Activated naive CD8-positive, alpha-beta T cell treated with anti-CD3 and anti-CD28 coated beads, Interleukin-2, amount 50 U/mL, for 24 hours (primary cell): ENCODE results near the gene GHDC.
"Not testable (repeated sequence)": the region's sequence is repeated elsewhere in the genome, so short reads cannot be mapped to it uniquely, and the experiment has no call there.

Experiments
- ATAC-seq: fragments of 150-1000 bp; cut with Tn5 transposase; one replicate; pipeline ENCODE4 v1.10.0; 2021
- DNase-seq: peaks from one replicate; pipeline ENCODE4 v3.0.0; 2021
- H3K27ac Mint-ChIP-seq: one replicate; pipeline ENCODE4 v1.8.0; 2021; ENCODE audit warnings: mild to moderate bottlenecking, mixed read lengths
- H3K27me3 Mint-ChIP-seq: one replicate; pipeline ENCODE4 v1.8.0; 2021; ENCODE audit warnings: mixed read lengths
- H3K36me3 Mint-ChIP-seq: one replicate; pipeline ENCODE4 v1.8.0; 2021; ENCODE audit warnings: low read depth, mixed read lengths
- H3K4me1 Mint-ChIP-seq: one replicate; pipeline ENCODE4 v1.8.0; 2021; ENCODE audit warnings: mixed read lengths
- H3K4me3 Mint-ChIP-seq: one replicate; pipeline ENCODE4 v1.8.0; 2021; ENCODE audit warnings: mild to moderate bottlenecking, moderate library complexity, mixed read lengths
- H3K9me3 Mint-ChIP-seq: one replicate; pipeline ENCODE4 v1.8.0; 2021; ENCODE audit warnings: mixed read lengths

Gene GHDC

GRCh38 chr17:42163696-42164407, 30.4 kb downstream of the GHDC start:
- H3K36me3 Mint-ChIP-seq: no peaks in the 10 kb centered on the region
- H3K4me1 Mint-ChIP-seq: no peaks in the 10 kb centered on the region
- no peak overlapping the region for H3K27ac Mint-ChIP-seq
- no peaks in the 10 kb centered on the region for H3K27me3 Mint-ChIP-seq
- no peak overlapping the region for H3K4me3 Mint-ChIP-seq
- DNase-seq (no peak), ATAC-seq (no peak)
- H3K9me3 Mint-ChIP-seq: no peaks in the 10 kb centered on the region

GRCh38 chr17:42163113-42163512, 31.2 kb downstream of the GHDC start:
- no peak for ATAC-seq
- H3K27me3 Mint-ChIP-seq: no peaks in the 10 kb centered on the region
- H3K36me3 Mint-ChIP-seq: no peaks in the 10 kb centered on the region
- no peak overlapping the region for H3K27ac Mint-ChIP-seq
- H3K4me3 Mint-ChIP-seq: no peak overlapping the region
- no peaks in the 10 kb centered on the region for H3K4me1 Mint-ChIP-seq
- DNase-seq: peak; percentile 70
- H3K9me3 Mint-ChIP-seq: no peaks in the 10 kb centered on the region

GRCh38 chr17:42160531-42160910, 33.8 kb downstream of the GHDC start:
- Mint-ChIP-seq H3K27ac (no peak overlapping the region), H3K36me3 (no peaks in the 10 kb centered on the region), H3K27me3 (no peaks in the 10 kb centered on the region), H3K4me3 (no peak overlapping the region), H3K4me1 (no peaks in the 10 kb centered on the region), H3K9me3 (no peaks in the 10 kb centered on the region)
- ATAC-seq (no peak), DNase-seq (no peak)

- H3K4me3 Mint-ChIP-seq: no peak overlapping the region
- H3K9me3 Mint-ChIP-seq: no peaks in the 10 kb centered on the region
- ATAC-seq: no peak
Observed at GRCh38 chr17:42159796-42160530, 34.3 kb downstream of the GHDC start.

GRCh38 chr17:42155614-42156045, 38.7 kb downstream of the GHDC start:
- Mint-ChIP-seq H3K27ac (no peak overlapping the region), H3K27me3 (no peaks in the 10 kb centered on the region), H3K4me1 (peaks cover 28% of the 10 kb centered on the region), H3K9me3 (no peaks in the 10 kb centered on the region), H3K36me3 (no peaks in the 10 kb centered on the region), H3K4me3 (peak overlapping the region; percentile 95)
- no peak for DNase-seq
- no peak for ATAC-seq

More at GRCh38 chr17:42159796-42160530, 34.3 kb downstream of the GHDC start:
- Mint-ChIP-seq H3K27me3 (no peaks in the 10 kb centered on the region), H3K27ac (no peak overlapping the region), H3K4me1 (no peaks in the 10 kb centered on the region), H3K36me3 (no peaks in the 10 kb centered on the region)
- DNase-seq: no peak

- Mint-ChIP-seq H3K9me3 (no peaks in the 10 kb centered on the region), H3K27me3 (no peaks in the 10 kb centered on the region), H3K4me1 (peaks cover 28% of the 10 kb centered on the region), H3K36me3 (no peaks in the 10 kb centered on the region), H3K27ac (peak overlapping the region; percentile 93), H3K4me3 (peak overlapping the region; percentile 95)
- DNase-seq: no peak
- no peak for ATAC-seq
Observed at GRCh38 chr17:42153919-42154742, 40.2 kb downstream of the GHDC start.

GRCh38 chr17:42146911-42147607, 47.2 kb downstream of the GHDC start:
- no peaks in the 10 kb centered on the region for H3K9me3 Mint-ChIP-seq
- H3K27me3 Mint-ChIP-seq: no peaks in the 10 kb centered on the region
- peaks cover 16% of the 10 kb centered on the region for H3K4me1 Mint-ChIP-seq
- H3K36me3 Mint-ChIP-seq: peaks cover 19% of the 10 kb centered on the region
- ATAC-seq (no peak), DNase-seq (no peak)
- no peak overlapping the region for H3K4me3 Mint-ChIP-seq
- no peak overlapping the region for H3K27ac Mint-ChIP-seq

GRCh38 chr17:42143138-42143537, 51.2 kb downstream of the GHDC start:
- H3K4me3 Mint-ChIP-seq, ATAC-seq, H3K27ac Mint-ChIP-seq, DNase-seq, H3K9me3 Mint-ChIP-seq, H3K27me3 Mint-ChIP-seq: not testable (repeated sequence)
- peaks cover 13% of the 10 kb centered on the region for H3K4me1 Mint-ChIP-seq
- H3K36me3 Mint-ChIP-seq: peaks cover 27% of the 10 kb centered on the region

GRCh38 chr17:42142371-42142896, 51.9 kb downstream of the GHDC start:
- H3K4me1 Mint-ChIP-seq: peaks cover 13% of the 10 kb centered on the region
- H3K36me3 Mint-ChIP-seq: peaks cover 25% of the 10 kb centered on the region
- H3K27ac Mint-ChIP-seq: no peak overlapping the region

GRCh38 chr17:42141382-42141781, 52.9 kb downstream of the GHDC start:
- H3K36me3 Mint-ChIP-seq: peaks cover 25% of the 10 kb centered on the region
- H3K4me1 Mint-ChIP-seq: peaks cover 17% of the 10 kb centered on the region
- no peak for DNase-seq
- H3K27ac Mint-ChIP-seq: no peak overlapping the region
- H3K4me3 Mint-ChIP-seq: no peak overlapping the region
- H3K27me3 Mint-ChIP-seq: no peaks in the 10 kb centered on the region
- no peaks in the 10 kb centered on the region for H3K9me3 Mint-ChIP-seq
- no peak for ATAC-seq

More at GRCh38 chr17:42142371-42142896, 51.9 kb downstream of the GHDC start:
- no peaks in the 10 kb centered on the region for H3K27me3 Mint-ChIP-seq
- no peak overlapping the region for H3K4me3 Mint-ChIP-seq
- no peaks in the 10 kb centered on the region for H3K9me3 Mint-ChIP-seq
- no peak for ATAC-seq
- DNase-seq: no peak

- H3K4me3 Mint-ChIP-seq, ATAC-seq, H3K9me3 Mint-ChIP-seq, H3K27ac Mint-ChIP-seq, DNase-seq, H3K27me3 Mint-ChIP-seq: not testable (repeated sequence)
- H3K36me3 Mint-ChIP-seq: peaks cover 23% of the 10 kb centered on the region
- H3K4me1 Mint-ChIP-seq: peaks cover 24% of the 10 kb centered on the region
Observed at GRCh38 chr17:42140690-42141089, 53.6 kb downstream of the GHDC start.
